HG03045 (cell line): ENCODE results near the gene SH2B2.

ENCODE experiments used
- ATAC-seq: cut with Tn5 transposase; IDR thresholded peaks from one replicate; pipeline ENCODE4 v1.9.1; 2021; ENCODE audit warnings: mild to moderate bottlenecking, moderate library complexity; ENCODE audit not compliant: unreplicated experiment

Gene SH2B2

DNA sequence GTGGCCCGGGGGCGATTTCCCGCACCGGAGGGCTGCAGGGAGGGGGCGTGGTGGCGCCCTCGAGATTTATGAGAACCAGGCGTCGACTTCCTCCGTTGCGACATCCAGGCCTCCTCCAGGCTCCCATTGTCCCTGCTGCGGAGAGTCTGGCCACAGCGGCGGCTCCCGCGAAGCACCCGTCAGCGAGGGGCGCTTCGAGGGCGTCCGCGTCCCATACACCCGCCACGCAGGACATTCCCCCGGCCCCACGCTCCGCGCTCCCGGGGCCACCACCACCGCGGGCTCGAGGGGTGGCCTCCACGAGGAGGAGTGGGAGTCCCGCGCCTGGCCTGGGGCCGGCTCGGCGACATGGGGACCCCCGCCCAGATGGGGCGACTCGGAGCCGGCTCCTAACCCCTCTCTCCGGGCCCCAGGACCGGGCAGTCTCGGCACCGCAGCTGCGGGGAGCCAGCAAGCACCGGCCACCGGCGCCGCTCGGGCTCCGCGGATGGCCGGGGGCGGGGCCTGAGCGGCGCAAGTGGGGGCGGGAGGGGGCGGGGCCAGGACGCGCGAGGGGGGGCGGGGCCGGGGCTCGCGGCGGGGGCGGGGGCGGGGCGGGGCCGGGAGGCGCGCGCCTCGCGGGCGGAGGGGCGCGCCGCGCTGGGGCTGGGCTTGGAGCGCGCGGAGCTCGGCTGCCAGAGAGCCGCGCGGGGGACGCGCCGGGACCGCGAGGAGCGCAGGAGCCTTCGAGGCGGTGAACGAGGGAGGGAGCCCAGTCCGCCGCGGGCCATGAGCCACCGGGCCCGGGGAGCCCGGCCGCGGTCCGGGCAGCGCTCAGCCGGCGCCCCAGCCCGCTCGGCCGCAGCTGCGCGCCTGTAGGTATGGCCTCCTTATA lies at the start of gene SH2B2:
SH2B2 (plus strand) TSS at position 632 of the 874 bp plus-strand sequence. CDS start 13,683 bp downstream, outside the sequence.
- peak; percentile 29 for ATAC-seq

DNA sequence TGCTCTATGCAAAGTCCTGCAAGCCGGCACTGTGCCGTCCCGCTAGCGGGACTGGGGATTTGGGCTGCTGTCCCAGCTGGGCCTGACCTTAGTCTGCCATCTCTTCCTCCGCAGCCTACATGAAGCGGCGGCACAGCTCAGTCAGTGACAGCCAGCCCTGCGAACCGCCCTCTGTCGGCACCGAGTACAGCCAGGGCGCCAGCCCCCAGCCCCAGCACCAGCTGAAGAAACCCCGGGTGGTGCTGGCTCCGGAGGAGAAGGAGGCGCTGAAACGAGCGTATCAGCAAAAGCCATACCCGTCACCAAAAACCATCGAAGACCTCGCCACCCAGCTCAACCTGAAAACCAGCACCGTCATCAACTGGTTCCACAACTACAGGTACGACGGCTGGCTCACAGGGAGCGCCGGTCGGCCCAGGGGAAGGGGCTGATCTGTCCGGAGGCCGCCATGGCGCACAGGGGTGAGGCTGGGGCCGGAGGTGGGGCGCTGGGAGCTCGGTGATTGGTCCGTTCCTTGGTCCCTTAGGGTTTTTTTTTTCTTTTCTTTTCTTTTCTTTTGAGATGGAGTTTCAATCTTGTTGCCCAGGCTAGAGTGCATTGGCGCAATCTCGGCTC lies 47.4 kb upstream of the SH2B2 start:
- no peak for ATAC-seq

DNA sequence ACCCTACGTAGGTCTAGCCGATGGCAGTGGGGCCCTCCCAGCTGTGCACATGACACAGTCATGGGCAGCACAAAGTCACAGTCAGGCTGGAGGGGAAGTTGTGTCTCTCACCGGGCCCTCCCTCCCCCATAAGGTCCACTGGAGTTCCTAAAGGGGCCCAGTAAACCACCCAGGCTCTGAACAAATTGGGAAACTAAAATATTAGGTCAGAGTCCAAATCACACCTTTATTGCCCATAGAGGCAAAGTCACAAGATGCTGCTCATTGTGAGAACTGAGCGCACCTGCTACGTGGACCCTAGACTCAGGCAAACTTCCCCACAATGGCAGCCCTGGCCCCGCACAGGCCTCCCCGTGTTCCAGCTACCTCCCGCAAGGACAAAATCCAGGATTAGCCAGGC lies 45.2 kb upstream of the SH2B2 start:
- no peak for ATAC-seq

DNA sequence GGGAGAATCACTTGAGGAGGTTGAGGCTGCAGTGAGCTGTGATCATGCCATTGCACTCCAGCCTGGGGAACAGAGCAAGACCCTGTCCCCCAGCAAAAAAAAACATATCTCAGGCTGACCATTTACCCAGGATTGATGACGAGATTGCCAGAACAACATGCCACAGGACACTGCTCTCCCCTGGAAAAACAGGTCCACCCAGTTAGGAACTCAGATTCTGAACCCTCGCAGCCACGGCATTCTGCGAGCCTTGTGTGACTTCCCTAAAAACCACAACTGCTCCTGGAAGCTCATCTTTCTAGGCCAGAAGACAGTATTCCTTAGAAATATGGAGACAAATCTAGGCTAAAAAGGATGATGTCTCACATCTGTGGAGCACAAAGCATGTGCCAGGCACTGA lies 42.1 kb upstream of the SH2B2 start:
- ATAC-seq, result no peak

DNA sequence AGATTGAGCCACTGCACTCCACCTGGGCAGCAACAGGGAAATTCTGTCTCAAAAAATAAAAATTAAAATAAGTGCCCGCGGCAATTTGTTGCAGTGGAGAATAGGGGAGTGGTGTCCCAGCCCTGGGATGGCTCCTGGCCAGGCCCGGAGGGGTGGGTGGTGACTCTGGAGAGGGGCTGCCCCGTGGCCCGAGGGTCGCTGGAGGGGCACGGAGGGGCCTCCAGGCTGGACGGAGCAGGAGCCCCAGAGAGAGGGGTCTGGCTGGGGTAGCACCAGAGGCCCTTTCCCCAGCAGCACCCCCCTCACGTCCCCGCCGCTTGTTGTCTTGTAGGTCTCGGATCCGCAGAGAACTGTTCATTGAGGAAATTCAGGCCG lies 38.6 kb upstream of the SH2B2 start:
- no peak for ATAC-seq

DNA sequence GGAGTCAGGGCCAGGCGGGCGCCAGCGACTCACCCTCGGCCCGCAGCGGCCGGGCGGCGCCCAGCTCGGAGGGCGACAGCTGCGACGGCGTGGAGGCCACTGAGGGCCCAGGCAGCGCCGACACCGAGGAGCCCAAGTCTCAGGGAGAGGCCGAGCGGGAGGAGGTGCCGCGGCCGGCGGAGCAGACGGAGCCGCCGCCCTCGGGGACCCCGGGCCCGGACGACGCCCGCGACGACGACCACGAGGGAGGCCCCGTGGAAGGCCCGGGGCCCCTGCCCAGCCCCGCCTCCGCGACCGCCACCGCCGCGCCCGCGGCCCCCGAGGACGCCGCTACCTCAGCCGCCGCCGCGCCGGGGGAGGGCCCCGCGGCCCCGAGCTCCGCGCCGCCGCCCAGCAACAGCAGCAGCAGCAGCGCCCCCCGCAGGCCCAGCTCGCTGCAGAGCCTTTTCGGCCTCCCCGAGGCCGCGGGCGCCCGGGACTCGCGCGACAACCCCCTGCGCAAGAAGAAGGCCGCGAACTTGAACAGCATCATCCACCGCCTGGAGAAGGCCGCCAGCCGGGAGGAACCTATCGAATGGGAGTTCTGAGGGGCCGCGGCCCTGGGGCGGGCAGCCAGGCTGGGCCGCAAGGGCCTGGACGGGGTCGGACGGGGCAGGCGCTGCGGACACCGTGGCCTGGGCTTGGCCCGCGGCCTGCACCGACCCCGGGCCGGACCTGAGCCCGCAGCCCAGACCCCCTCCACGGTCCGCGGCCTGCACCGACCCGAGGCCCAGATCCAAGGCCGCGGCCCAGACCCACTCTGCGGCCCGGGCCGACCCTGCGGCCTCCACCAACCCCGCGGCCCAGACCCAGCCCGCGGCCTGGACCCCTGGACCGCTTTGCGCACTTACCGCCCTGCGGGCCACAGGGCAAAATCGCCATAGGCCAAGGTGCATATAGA lies 37.9 kb upstream of the SH2B2 start:
- no peak for ATAC-seq

DNA sequence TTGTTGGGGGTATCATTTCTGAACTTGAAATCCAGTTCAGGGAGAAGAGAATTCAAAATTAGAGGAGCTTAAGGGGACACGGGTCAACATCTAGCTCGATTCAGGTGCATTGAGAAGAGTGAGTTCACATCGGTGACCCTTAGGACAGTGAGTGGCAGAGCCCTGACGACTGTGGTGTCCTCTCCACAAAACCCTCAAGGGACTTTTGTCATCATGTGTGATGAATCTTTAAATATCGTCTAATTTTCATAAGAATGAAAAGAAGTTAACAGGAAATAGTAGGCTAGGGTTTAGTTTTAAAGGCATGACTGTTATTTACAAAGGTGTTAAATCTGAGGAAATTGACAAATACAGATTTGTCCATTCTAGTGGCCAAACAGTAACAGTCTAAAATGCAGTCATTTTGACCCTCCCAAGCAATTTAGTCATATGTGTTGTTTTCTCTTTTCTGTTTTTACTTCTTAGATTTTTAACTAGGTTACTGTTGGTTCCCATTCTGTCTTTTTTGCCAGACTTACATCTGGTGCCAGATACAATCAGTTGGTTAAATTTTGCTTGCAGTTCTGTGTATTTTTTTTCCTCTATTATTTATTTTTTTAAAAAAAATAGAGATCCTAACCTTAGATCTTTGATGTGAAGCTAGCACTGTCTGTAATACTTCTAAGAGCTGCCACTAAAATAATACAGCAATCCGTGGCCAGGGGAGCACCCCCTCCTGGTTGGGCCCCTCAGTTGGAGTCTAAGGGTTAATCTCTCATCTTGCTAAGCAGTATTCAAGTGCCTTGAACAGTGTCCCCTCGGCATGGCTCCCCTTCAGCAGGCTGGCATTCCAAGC lies 34.9 kb upstream of the SH2B2 start:
- no peak for ATAC-seq

DNA sequence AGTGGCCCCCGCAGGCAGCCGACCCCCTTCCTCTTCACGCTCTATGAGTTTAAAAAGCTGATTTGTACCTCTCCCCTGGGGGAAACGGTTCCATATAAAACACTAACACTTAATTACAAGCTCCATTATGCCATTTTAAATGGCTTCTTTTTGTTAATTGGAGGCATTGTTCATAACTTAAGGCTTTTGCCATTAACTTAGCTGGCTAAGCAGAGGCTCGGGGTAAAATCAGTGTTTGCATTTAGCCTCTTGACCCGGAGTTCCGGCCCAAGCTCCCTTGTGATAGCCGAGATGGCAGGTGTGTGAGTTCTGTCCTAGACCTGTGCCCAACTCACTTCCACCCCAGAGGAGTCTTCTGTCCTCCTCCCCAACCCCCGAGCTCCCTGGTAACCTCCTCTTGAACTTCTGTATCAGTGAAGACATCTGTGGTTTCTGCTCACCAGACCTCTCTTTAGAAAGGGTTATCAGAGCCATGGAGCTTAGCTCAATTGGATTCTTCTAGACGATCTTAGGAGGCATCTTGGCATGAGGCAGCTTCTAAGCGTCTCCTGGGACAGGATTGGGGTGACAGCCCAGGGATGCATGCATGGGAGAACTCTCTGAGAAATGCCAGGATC lies 34.2 kb upstream of the SH2B2 start:
- no peak for ATAC-seq

DNA sequence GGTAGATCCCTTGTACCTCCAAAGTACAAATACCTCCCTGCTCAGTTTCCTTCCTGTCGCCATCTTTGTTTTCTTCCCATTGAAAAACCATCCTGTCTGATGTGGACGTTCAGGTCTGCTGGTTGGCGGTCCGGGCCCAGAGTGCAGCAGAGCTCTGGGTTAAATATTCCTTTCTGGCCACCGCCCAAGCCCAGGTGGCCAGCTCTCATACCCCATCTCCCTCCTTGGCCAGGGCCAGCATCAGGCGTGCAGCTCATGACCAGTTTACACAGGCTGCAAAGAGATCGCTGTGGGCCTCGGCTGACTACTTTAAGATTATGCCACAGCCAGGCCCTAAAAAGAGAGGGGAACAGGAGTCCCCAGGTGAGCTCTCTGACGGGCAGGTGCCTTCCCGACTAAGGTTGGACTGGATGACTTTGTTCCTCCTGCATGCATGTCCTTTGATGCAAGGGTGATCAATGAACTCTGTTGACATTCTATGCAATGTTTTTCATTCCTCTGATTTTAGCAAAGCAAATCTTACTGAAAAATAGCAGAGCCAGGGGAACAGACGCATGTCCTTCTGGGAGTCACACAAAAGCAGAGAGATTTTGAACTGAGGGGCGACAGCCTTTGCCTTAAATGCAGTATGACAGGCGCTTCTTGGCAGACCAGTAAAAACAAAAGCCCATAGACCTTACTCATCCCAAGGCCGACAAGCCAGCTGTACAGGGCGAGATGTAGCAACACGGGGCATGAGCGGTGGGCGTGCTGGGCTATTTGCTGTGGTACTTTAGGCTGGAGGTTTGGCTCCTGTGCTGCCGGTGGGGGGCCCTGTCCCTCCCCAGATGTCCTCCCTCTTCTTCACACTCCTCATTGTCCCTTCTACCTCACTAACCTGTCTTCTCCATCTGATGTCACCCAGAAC lies 33.3 kb upstream of the SH2B2 start:
- ATAC-seq, result no peak

DNA sequence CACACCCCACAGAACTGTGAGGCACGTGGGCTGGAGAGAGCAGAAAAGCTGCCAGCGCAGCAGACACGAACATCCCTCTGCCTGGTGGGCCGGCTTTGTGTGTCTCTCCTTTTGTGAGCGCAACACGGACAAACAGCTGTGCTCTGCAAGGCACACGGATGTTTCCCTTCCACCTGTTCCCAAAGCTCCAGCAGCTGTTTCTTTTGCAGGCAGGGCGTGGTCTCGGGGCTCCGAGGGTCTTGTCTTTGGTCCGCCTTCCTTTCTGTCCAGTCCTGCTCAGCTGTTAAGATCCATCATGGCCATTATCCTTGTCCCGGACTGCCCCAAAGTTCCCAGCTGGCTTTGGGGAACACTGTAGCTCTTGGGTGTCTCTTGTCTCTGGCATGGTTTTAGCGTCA lies 32.7 kb upstream of the SH2B2 start:
- no peak for ATAC-seq

DNA sequence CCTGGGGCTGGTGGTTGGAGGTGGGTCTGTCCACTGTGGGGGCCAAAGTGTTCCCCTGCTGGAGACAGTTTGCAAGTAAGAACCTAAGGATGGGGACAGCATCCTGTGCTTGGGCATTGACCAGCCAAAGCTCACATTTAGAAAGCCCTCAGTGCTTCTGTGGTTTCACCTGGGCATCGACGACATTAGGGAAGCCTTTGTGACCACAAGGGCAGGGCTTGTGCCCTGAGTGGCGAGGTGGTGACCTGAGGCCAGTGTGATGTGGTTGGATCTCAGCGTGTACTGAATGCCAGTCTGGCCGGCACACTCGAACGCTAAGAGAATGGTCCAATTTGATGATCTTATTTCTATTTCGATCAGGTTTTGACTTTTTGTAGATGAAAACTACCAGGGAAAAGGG lies 32.1 kb upstream of the SH2B2 start:
- ATAC-seq, result no peak

DNA sequence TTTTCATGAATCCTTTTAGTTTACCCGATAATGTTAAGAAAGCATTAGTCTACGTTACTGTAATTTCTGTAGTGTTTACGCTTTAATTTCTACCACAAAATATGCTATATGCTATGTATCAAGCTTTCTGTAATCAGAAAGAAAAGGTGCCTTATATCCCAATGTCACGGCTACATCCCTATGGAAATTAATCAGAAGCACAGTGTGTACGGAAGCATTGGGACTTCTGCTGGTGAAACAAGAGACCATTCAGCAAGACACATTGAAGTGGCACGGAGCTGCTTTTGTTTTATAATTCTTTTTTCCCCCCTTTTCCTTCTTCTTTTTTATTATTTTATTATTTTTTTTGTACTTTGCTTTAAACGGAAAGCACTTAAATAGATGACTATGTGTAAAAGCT lies 31.2 kb upstream of the SH2B2 start:
- no peak for ATAC-seq

DNA sequence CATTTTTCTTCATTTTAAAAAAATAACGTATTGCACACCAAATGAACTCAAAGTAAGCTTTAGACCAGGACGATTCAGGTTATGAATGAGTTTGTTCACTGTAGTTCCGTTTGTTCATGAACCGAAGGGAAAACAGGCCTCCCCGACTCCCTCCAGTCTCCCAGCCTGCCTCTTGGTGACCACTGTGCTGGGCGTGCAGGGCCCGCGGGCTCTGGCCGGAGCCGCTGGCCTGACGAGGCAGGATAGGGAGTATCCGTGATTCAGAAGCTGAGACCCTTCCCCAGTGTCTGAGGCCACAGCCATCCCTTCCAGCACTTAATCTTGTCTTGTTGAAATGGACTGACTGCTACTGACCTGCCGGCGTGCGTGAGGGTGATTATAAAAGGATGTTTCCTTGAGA lies 30.8 kb upstream of the SH2B2 start:
- no peak for ATAC-seq

DNA sequence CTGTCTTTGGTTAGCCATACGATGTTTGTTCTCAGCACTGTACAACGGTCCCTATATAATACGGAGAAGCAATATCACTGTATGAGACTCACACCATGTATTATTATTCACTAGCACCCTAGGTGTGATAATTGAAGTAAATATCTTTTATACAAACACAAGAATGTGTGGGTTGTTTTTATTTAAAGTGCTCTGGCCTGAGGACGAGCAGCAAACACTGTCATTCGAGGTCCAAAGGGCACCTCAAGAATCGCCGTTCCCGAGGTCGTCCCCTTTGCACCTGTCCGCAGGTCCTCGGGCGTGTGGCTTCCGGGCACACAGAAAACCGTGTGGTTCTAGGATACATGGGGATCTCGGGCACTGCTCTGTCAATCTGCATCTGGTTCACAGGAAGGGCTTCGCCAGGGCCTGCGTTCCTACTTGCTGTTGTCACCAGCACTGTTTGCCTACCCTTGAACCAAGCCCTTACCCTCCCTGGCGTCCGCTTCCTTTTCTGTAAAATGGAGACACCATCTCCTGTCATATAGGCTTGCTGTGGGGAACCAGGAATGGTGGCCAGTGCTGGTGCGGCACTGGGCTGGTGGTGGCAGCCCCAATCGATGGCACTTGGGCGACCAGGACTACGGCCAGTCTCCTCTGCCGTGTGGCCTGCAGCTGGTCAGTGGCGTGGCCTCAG lies 28.5 kb upstream of the SH2B2 start:
- no peak for ATAC-seq

DNA sequence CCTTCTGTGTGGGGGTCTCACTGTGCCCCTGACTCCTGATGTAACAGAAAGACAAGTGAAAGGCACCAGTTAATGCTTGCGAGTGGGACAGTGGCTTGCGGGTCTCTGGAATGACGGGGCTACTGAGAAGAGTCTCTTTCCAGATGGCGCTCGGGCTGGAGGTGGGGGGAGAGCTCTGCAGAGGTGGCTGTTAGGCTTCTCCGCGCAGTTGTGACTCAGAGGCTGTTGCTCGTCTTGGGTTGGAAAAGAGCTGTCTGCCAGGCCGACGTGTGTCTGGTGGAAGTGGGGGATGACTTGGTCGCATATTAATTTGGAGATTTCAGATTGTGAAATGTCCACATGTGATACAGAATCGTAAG lies 27.9 kb upstream of the SH2B2 start:
- no peak for ATAC-seq

DNA sequence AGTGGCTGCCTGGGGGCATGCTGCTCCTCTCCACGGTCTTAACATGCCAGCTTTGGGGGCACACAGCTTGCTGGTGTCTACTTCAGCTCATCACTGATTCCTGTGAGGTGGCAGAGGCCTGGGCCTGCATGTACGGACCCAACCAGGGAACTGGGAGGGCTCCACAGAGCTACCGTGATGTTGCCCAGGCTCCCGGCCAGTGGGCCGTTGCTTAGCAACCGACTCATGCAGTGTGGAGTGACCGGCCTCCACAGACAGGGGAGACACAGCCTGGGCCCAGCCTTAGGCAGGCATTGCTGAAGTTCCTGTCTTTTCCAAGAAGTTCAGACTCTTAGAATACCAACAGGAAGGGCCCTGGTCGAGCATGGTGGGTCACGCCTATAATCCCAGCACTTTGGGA lies 25.8 kb upstream of the SH2B2 start:
- no peak for ATAC-seq

DNA sequence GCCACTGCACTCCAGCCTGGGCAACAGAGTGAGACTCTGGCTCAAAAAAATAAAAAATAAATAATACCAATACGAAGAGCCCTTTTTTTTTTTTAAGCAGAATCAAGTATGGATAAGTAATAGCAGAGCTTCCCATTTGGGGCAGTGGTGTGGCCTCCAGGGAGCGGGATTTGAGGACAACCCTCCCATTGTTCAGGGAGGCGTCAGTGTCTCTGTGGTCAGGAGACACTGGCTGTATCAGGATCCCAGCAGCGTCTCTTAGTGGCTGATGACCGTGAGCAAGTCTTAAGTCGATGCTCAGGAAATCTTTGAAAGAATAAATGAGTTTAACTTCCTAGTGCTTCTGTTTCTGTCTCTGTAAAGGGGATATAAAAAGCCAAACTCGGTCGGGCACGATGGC lies 25.2 kb upstream of the SH2B2 start:
- no peak for ATAC-seq

DNA sequence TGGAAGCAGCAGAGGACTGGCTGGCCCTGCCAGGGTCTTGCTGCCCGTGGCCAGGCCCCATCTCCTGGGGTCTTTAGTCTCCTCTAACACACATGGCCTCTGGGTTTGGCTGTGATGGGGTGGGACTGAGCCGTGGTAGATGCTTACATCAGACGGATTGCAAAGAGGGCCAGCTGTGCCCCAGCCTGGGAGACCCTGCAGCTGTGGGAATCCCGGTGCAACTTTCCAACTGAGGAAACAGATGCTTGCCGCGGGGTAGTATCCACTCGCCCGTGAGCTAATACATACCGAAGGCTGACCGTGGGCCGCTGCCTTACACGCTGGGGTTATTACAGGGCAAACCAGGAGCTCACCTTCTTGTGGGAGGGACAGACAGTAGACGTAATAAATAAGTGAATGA lies 24.1 kb upstream of the SH2B2 start:
- no peak for ATAC-seq
